ENCODE measurements around the gene CDH10. TPM values are rescaled to one million over a fixed set of nuclear protein-coding genes. Genes with fewer than 3 reads are reported as not detected.

Gene CDH10
- total RNA-seq, 1 experiment from 2014 or later = 0.31 TPM

DNA sequence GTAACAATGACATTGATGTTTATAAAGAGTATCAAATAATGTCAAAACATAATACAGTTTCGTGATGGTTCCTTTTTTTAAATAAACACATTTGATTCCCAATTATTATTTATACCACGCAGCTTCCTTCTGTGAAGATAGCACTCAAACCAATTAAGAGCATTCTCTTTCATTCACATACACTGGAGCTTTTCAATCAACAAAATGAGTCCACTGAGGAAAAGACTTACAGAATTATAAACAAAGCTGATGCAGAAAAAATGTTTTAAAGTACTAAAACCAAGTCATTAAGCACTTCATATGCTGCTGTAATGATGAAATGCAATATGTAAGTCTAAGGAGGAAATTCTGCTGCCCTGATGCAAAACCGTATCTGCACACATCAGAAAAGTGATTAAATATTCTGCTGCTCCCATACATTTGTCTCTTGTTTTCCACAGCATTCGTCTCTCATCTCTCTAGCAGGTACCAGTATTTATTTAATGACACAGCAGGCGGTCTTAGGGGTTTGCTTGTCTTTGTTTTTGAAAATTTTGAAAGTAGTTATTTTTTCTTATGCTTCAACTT is 147.1 kb downstream of the CDH10 start:
- Histone ChIP-seq H3K79me2 (ENCODE audit: insufficient read depth, low read length) (no peaks in the 10 kb centered on the region), H2BK20ac (ENCODE audit: low read depth, low read length, poor library complexity, severe bottlenecking) (no peak overlapping the region), H2BK12ac (ENCODE audit: insufficient read length, low read depth, low read length) (no peak overlapping the region), H2AK5ac (ENCODE audit: insufficient read length, low read length) (no peak overlapping the region), H3K9me3 (ENCODE audit: control insufficient read depth, low read depth, low read length) (no peaks in the 10 kb centered on the region), H3K9ac (ENCODE audit: extremely low read depth, insufficient read length, low read length) (no peak overlapping the region), H3K23ac (ENCODE audit: insufficient read length, low read depth, low read length) (no peak overlapping the region), H2BK5ac (ENCODE audit: insufficient read length, low read length) (no peak overlapping the region), H2BK120ac (ENCODE audit: low read depth, low read length, poor library complexity, severe bottlenecking) (no peak overlapping the region), H3K27me3 (ENCODE audit: insufficient read depth, low read length) (no peaks in the 10 kb centered on the region), H4K91ac (ENCODE audit: insufficient read length, low read depth, low read length) (no peak overlapping the region), H2AFZ (ENCODE audit: low read length) (no peak overlapping the region), H3K23me2 (ENCODE audit: insufficient read length, low read depth, low read length, poor library complexity, severe bottlenecking) (no peaks in the 10 kb centered on the region), H4K8ac (replicated peaks; ENCODE audit: insufficient read length, low read depth, low read length) (no peak overlapping the region), H3T11ph (ENCODE audit: low read length) (no peak overlapping the region), H3K14ac (ENCODE audit: insufficient read depth, low read length) (no peak overlapping the region), H3K18ac (ENCODE audit: insufficient read length, low read depth, low read length) (no peak overlapping the region), H3K56ac (ENCODE audit: insufficient read length, low read depth, low read length) (no peak overlapping the region), H3K4ac (ENCODE audit: low read depth, low read length) (no peak overlapping the region), H3K4me2 (ENCODE audit: insufficient read depth, insufficient read length, low read length) (no peak overlapping the region), H3K4me1 (ENCODE audit: insufficient read depth, low read length) (no peaks in the 10 kb centered on the region), H4K5ac (ENCODE audit: insufficient read length, low read depth, low read length) (no peak overlapping the region), H3K79me1 (ENCODE audit: insufficient read depth, low read depth, low read length, poor library complexity, severe bottlenecking) (no peaks in the 10 kb centered on the region), H2BK15ac (ENCODE audit: low read depth, low read length) (no peak overlapping the region), H3K27ac (ENCODE audit: insufficient read length, low read depth, low read length) (no peak overlapping the region), H4K20me1 (ENCODE audit: control insufficient read depth, insufficient read depth, insufficient read length) (no peaks in the 10 kb centered on the region)
- no peak for DNase-seq
- no peaks in the 10 kb centered on the region for H3K27me3 Mint-ChIP-seq (ENCODE audit: low read depth)
- no peaks in the 10 kb centered on the region for H3K36me3 Mint-ChIP-seq (ENCODE audit: insufficient read depth in 1 of 3, low read depth in 3 of 3)
- H3K9me3 Mint-ChIP-seq = no peaks in the 10 kb centered on the region
- peaks cover 0 to 11% of the 10 kb centered on the region in 2 experiments; a peak in 2 of 4 replicates for H3K4me1 Mint-ChIP-seq
- no peak overlapping the region for H3K27ac Mint-ChIP-seq
- no peak overlapping the region for H3K4me3 Mint-ChIP-seq
- WGBS (ENCODE audit: extremely low coverage, insufficient read length, low lambda C conversion rate) = no CpG with 5 or more reads among the region's 5 CpGs
- TF ChIP-seq, protein P1, sequence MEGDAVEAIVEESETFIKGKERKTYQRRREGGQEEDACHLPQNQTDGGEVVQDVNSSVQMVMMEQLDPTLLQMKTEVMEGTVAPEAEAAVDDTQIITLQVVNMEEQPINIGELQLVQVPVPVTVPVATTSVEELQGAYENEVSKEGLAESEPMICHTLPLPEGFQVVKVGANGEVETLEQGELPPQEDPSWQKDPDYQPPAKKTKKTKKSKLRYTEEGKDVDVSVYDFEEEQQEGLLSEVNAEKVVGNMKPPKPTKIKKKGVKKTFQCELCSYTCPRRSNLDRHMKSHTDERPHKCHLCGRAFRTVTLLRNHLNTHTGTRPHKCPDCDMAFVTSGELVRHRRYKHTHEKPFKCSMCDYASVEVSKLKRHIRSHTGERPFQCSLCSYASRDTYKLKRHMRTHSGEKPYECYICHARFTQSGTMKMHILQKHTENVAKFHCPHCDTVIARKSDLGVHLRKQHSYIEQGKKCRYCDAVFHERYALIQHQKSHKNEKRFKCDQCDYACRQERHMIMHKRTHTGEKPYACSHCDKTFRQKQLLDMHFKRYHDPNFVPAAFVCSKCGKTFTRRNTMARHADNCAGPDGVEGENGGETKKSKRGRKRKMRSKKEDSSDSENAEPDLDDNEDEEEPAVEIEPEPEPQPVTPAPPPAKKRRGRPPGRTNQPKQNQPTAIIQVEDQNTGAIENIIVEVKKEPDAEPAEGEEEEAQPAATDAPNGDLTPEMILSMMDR (conservative IDR thresholded peaks at IDR 0.05) = no peak

All from H9 (cell line).